Dermis microvascular lymphatic vessel endothelial cell (primary cell): Measurements from ENCODE around the gene HRH3. TPM values are rescaled to one million over a fixed set of nuclear protein-coding genes. Genes with fewer than 3 reads are reported as not detected.

Experiments
- DNase-seq, 2 donors: peaks; one replicate each; pipeline versions ENCODE4 v3.0.0 to v3.0.0-alpha.2; 2010; ENCODE audit warnings: low read depth in 2 of 2
- total RNA-seq: library from RNA; depleted of rRNA; stranded (reverse); fragments of >200 nt; gene quantifications from 2 replicates; pipeline ENCODE4 v1.2.1, GENCODE V29; 2014

Gene HRH3
- total RNA-seq, 1 donor from 2014 or later: not detected

- no peak for DNase-seq
These were observed 24.6 kb upstream of the HRH3 start for GRCh38 chr20:62244644-62245108.

DNA sequence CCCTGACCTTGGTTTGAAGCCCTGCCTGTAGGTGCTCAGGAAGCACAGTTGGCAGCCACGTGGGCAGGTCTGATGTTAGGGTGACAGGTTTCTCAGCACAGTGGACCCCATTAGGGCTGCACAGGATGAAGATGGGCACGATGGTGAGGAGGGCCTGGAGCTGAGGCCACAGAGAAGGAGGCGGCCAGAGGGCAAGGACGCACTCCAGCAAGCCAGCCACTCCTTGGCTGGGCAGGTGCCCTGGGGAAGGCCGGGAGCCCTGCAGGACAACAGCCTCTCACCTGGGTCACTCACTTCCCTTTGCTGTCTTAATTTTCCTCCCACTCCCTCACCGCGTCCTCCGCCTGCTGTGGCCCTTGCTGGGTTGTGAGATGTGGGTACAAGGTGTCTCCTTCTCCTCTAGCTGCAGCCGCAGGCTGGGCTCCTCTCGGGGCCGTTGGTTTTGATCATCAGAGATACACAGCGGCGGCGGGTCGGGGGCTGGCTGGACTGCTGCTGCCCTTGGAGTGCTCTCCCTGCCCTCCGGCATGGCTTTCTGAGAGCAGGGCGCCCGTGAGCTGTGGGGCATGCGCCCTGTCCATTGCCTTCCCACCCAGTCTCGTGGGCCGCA, 23.9 kb upstream of the HRH3 start:
- DNase-seq: no peak

DNA sequence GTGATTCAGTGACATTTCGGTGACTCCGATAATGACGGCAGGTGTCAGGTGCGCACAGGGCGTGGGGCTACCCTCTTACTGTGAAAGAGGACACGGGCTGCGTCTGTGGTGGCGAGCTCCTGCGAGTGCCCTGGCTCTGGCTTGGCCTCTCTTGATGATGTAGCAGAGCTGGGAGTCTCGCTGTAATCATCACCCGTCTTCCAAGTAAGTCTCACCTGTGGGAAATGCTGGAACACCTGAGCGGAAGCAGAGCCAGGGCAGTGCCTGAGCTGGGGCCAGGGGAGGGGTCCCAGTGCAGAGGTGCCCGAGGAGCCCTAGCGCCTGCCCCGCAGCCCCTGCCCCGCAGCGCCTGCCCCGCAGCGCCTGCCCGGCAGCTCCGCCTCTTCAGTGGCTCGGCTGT, 23.0 kb upstream of the HRH3 start:
- no peak for DNase-seq

DNA sequence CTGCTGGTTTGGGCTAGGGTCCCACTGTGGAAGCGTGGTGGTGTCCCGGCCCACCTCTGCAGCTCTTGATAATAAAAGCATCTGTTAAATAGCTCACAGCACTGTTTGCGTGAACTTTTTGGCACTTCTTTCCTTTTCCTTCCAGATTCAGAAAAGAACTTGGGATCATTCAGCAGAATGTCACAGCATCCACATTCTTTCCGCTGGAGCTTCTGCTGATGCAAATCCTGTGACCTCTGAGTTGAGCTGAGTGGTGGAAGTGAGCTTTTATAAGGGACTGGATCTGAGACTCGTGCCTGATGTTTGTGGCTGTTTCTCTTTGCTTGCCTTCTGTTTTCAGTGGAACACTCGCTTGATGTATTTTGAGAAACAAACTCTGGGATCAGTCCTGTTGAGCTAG, 22.1 kb upstream of the HRH3 start:
- peak; percentile 22 to 24 for DNase-seq

- no peak for DNase-seq
These were observed 21.4 kb upstream of the HRH3 start for GRCh38 chr20:62241506-62241905.

DNA sequence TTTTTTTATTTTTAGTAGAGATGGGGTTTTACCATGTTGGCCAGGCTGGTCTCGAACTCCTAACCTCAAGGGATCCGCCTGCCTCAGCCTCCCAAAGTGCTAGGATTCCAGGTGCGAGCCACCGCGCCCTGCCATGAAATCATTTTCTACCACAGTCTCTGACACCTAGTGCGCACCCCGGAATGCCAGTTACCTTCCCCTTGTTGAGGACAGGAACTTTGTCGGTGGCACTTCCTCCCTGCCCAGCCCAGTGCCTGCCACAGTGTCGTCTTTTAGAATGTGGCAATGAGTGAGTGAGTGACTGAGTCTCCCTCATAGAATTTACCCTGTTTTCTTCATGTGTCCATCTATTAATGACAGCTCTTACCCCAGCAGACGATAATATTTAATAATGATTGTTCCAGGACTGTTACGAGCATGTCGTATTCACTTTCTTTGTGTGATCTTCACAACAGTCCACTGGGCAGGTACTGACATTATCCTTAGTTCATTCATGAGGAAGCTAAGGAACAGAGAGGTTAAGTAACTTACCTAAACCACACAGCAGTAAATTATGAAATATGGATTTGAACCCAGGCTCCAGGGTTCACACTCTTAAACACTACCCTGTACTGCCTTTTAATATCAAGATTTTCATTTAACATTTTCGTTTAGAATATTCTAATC, 20.1 kb upstream of the HRH3 start:
- DNase-seq: no peak

DNA sequence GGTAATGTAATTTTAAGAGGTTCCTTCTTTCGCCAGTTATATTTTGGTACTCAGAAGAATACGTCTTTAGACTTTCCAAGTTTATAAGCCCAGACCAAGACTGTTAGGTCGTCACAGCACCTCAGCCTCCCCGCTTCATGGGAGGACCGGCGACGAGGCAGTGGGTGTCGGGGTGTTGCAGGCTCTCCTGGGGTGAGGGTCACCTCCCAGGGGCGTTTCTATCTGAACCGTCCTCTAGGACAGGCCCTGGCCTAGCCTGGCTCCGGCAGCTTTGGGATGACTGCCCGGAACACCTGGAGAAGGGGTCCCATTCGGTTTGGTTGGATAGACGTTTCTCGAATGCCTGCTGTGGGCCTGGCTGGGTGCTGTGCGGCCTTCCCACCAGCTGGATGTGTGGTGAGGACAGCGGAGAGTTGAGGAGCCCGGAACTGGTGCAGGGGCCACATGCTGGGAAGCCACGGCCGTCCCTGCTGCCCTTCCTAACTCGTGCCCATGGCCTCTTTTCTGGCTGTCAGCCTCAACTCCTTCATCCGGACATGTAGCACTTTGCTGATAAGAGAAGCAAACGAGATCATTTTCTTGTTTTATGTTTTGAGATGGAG, 19.3 kb upstream of the HRH3 start:
- no peak for DNase-seq

- DNase-seq: peak in 1 of 2 donors; percentile 22
These were observed 18.6 kb upstream of the HRH3 start for GRCh38 chr20:62238569-62239277.

- peak; percentile 94 to 98 for DNase-seq
These were observed 17.9 kb upstream of the HRH3 start, which contains the start of gene OSBPL2 for GRCh38 chr20:62237801-62238568. Gene OSBPL2, plus strand, starts transcription at chr20:62238521. Its CDS starts 17,664 bp downstream, at chr20:62256185.

GRCh38 chr20:62237514-62237800, 17.4 kb upstream of the HRH3 start:
- no peak for DNase-seq

DNA sequence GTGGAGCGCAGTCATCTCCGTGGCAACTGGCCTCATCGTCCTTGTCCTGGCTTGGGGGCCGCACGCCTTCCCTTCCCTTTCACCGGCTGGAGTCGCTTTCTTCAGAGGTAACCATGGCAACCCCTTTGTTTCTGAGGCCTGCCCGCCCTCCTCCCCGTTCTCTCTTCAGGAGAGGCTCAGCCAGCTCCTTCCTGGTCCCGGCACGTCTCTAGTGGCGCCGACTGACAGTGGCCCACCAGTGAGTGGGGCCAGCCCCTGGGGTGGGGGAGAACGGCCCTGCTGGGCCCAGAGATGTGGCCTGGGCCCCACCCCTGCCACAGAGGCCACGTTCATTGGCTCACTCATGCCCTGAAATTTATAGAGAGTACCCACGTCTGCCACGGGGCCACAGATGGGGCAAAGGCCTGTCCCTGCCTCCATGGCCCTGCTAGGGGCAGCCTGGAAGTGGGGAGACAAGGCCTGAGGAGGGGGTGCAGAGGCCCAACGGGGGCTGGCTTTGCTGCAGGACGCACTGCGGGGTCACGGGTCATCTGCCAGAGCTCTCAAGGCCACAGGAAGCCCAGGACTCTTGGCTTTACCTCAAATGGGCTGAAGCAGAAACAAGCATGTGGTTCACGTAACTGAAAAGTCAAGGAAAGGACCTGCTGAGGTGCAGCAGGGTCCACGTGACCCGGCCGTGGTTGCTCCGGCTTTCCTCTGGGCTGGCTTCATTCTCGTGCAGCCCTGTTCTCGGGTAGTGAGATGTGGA, 16.9 kb upstream of the HRH3 start:
- DNase-seq: no peak

DNA sequence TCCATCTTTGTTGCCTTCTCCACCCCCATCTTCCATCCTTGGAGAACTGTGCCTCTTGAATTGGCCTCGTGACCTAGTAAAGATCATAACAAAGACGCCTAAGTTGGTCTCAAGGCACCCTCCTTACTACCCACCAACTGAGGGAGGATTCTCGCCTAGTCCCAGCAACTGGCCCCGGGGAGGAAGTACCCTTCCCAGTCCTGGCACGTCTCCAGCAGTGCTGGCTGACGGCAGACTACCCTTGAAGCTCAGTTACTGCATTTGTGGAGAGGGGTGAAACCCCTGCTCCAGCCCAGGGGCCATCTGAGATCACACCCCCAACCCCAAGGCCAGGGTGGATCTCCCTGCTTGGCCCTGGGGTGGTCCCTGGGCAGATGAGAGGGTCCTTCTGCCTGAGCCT, 16.1 kb upstream of the HRH3 start:
- no peak for DNase-seq

GRCh38 chr20:62235777-62236157, 15.7 kb upstream of the HRH3 start:
- DNase-seq: no peak

GRCh38 chr20:62235001-62235776, 15.1 kb upstream of the HRH3 start:
- no peak for DNase-seq

DNA sequence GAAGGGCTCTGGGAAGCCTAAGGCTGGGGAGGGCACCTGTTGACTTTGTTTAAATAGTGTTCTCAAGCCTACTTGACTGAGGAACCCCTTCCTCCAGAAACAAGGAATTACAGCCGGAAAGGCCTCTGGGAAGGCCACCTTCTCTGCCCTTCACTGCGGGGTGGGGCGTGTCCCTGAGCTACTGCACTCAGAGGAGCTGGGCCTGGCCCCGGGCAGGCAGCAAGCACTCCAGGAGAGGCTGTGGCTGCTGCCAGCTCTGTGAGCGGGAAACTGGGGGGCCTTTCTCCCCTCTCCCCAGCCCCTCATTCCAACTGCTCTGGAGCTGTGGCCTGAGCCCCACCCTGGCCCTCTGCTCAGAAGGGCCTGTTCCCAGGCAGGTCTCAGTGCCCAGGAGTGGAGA, 14.3 kb upstream of the HRH3 start:
- DNase-seq: no peak

DNA sequence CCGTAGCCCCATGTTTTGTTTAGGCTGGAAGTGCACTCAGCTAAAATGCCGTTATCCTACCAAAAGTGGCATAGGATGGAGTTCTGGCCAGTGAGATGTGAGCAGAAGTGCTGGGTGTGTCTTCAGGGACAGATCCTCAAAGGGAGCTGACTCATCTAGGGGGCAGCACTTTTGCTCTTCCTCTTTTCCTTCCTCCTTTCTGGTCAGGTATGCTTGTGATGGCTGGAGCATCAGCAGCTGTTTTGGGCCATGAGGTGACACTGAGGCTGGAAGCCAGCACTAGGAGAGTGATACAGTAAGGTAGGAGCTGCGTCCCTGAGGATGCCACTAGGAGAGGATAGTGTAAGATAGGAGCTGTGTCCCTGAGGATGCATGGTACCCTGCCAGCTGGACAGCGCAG, 13.6 kb upstream of the HRH3 start:
- DNase-seq: no peak

- no peak for DNase-seq
These were observed 12.9 kb upstream of the HRH3 start for GRCh38 chr20:62232770-62233645.

GRCh38 chr20:62232194-62232593, 12.1 kb upstream of the HRH3 start:
- no peak for DNase-seq

DNA sequence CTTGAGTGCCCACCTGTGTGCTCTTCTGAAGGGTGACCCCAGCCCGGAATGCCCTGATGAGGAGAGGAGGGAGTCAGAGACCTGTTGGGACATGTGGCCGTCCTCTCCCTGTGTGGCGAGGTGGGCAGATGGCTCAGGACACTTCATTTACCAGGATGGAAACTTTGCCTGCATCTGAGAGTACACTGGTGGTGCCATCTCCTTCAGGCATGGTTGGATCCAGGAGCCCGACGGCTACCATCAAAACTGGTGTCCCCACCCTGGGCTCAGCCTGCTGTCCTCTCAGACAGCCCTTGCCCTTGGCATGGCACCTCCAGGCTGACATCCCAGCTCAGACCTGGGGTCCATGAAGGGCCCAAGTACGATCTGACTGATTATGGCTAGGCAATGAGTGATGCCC, 11.2 kb upstream of the HRH3 start:
- no peak for DNase-seq
